Kidney (tissue), 14 donors: ENCODE results near the gene ATP10B. TPM values are rescaled to one million over a fixed set of nuclear protein-coding genes. Genes with fewer than 3 reads are reported as not detected.

Experiments used
- DNase-seq, 5 donors: peaks; one replicate each; pipeline ENCODE4 v3.0.0-alpha.2; 2013 to 2020
- FAIRE-seq: peaks from 2 replicates; lab custom pipeline; 2012; peaks lifted over from hg19 to GRCh38; lab: Jason Lieb, UNC
- H3K27ac ChIP-seq, 2 donors: one replicate each; pipeline ENCODE4 v1.7.0; 2013; ENCODE audit warnings: low read depth in 2 of 2, low read length in 2 of 2, inconsistent platforms in 1 of 2
- H3K27me3 ChIP-seq: one replicate; pipeline ENCODE4 v1.7.1; 2013; ENCODE audit warnings: low read length, inconsistent platforms; ENCODE audit not compliant: control insufficient read depth, insufficient read depth
- H3K36me3 ChIP-seq, 3 donors: one replicate each; pipeline versions ENCODE4 v1.7.0 to v1.7.1; 2013; ENCODE audit warnings: low read length in 3 of 3, control low read depth in 1 of 3, inconsistent platforms in 1 of 3; ENCODE audit not compliant: insufficient read depth in 3 of 3, control insufficient read depth in 2 of 3
- H3K4me1 ChIP-seq, 3 donors: one replicate each; pipeline versions ENCODE4 v1.7.0 to v1.7.1; 2013; ENCODE audit warnings: low read length in 3 of 3, inconsistent platforms in 1 of 3, low read depth in 1 of 3; ENCODE audit not compliant: control insufficient read depth in 2 of 3, insufficient read depth in 2 of 3
- H3K4me3 ChIP-seq, 3 donors: one replicate each; pipeline versions ENCODE4 v1.7.0 to v1.8.1; 2013; ENCODE audit warnings: low read length in 3 of 3, control low read depth in 1 of 3, inconsistent platforms in 1 of 3
- H3K9ac ChIP-seq, 3 donors: one replicate each; pipeline versions ENCODE4 v1.7.0 to v1.7.1; 2013; ENCODE audit warnings: low read length in 3 of 3, control low read depth in 1 of 3, inconsistent platforms in 1 of 3
- H3K9me3 ChIP-seq, 3 donors: one replicate each; pipeline versions ENCODE4 v1.7.0 to v1.7.1; 2013; ENCODE audit warnings: low read length in 3 of 3, control low read depth in 1 of 3, inconsistent platforms in 1 of 3; ENCODE audit not compliant: control insufficient read depth in 2 of 3, insufficient read depth in 1 of 3
- CTCF ChIP-seq: IDR thresholded peaks from 3 replicates; pipeline ENCODE4 v1.5.1; 2012; ENCODE audit warnings: mild to moderate bottlenecking, moderate library complexity, borderline replicate concordance; ENCODE audit not compliant: insufficient read depth; ENCODE audit errors: extremely low read depth
- intact Hi-C: fragments of 100-400 bp; cut with DNase I; formaldehyde crosslinking; loops from one replicate; pipeline ENCODE4 v1.11.1; 2022
- polyA plus RNA-seq: library from polyadenylated mRNA; stranded (reverse); fragments of 350-450 nt; fragmentation: Illumina TruSeq; extraction: RNeasy Lipid Tissue Mini Kit (QIAGEN cat#74804); gene quantifications from one replicate; pipeline ENCODE4 v1.2.3, GENCODE V29; 2014; ENCODE audit warnings: low read depth, low replicate concordance; ENCODE audit not compliant: insufficient read depth
- total RNA-seq: library from RNA; stranded (reverse); fragmentation: NEBNext Ultra II Directional; extraction: Animal tissue kit (Norgen Biotek cat#: 25700); gene quantifications from one replicate; pipeline ENCODE4 v1.2.1, GENCODE V29; 2021
- donor health status: control.
- donor health status: control.
- donor health status: control.
- donor health status: control.
- donor health status: control.
- donor health status: DM: yes; HTN: yes; CAD: no.
- donor health status: Normal renal cell carcinoma (clear cell type).

ATP10B gene
- total and polyA plus RNA-seq, 2 donors from 2014 or later = 1.4 TPM; not detected in 1

DNA sequence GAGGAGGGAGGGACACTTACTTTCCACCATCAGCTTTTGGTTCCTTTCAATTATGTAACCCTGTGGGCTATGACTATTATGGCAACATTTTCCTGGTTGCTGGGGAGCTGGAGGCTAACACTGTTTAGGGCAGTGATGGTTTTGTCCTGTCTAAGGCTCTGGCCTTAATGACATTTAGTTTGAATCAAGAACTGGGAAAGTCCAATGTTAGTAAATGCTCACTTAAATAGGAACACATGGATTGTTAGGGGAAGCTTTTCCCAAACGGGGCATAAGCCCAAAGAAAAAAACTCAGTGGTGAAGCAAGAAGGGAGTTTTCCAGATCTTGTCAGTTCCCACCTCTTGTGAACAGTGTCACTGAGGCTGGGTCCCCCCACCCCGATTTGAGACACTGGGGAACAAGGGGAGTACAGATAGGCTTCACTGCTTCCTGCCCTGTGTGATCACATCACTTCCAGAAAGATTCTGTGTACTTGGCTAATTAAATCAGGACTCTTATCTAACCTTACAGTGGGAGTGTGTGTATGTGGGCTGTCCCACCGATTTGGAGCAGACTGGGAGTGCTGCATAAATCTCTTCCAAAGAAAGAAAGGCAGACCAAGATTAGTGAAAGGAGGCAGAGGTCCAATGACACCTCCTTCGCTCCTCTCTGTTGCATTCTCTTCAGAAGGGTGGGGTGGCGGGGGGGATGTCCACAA, 223.9 kb downstream of the ATP10B start:
- no peak overlapping the region for H3K27ac ChIP-seq
- intact Hi-C loops = no loop called here
- FAIRE-seq = no peak
- no peaks in the 10 kb centered on the region for H3K36me3 ChIP-seq
- TF ChIP-seq CTCF = no peak
- DNase-seq = peak in 4 of 5 donors; percentile 45 to 69 (median 56)
- H3K9ac ChIP-seq = no peak overlapping the region
- H3K4me1 ChIP-seq = no peaks in the 10 kb centered on the region
- H3K27me3 ChIP-seq = no peaks in the 10 kb centered on the region
- H3K4me3 ChIP-seq = no peak overlapping the region
- H3K9me3 ChIP-seq = no peaks in the 10 kb centered on the region

- intact Hi-C loops = no loop called here
- no peak overlapping the region for H3K4me3 ChIP-seq
- DNase-seq (no peak), FAIRE-seq (no peak)
- no peak for TF ChIP-seq CTCF
- no peaks in the 10 kb centered on the region for H3K9me3 ChIP-seq
- H3K4me1 ChIP-seq = no peaks in the 10 kb centered on the region
- no peaks in the 10 kb centered on the region for H3K27me3 ChIP-seq
- no peak overlapping the region for H3K27ac ChIP-seq
- no peaks in the 10 kb centered on the region for H3K36me3 ChIP-seq
- H3K9ac ChIP-seq = no peak overlapping the region
Measured at GRCh38 chr5:160626322-160626721, 225.7 kb downstream of the ATP10B start.

- no peak overlapping the region for H3K9ac ChIP-seq
- H3K9me3 ChIP-seq = no peaks in the 10 kb centered on the region
- no peak for TF ChIP-seq CTCF
- no peaks in the 10 kb centered on the region for H3K4me1 ChIP-seq
- no peaks in the 10 kb centered on the region for H3K27me3 ChIP-seq
- DNase-seq = no peak
- intact Hi-C loops = no loop called here
- H3K27ac ChIP-seq = no peak overlapping the region
- FAIRE-seq = no peak
- no peak overlapping the region for H3K4me3 ChIP-seq
- no peaks in the 10 kb centered on the region for H3K36me3 ChIP-seq
Measured at GRCh38 chr5:160621526-160621925, 230.5 kb downstream of the ATP10B start.

DNA sequence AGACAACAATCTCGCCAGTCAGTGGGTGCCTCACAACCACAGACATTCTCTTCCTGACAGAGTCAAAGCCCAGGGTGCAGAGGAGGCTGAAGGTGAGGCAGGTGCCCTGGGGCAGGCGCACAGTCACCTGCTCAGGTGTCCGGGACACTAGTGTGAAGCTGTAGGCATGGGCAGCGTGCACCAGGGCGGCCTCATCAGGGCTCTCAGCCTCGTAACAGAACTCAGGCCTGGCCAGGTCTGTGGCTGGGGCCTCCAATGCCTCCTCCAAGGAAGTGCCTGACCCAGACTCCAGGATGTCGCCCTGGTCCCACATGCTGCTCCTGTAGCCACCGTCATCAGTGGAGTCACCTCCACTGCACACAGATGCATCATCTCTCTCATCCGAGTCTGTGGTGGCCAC, 231.6 kb downstream of the ATP10B start:
- FAIRE-seq (no peak), DNase-seq (no peak)
- intact Hi-C loops = no loop called here
- Histone ChIP-seq H3K4me1 (no peaks in the 10 kb centered on the region), H3K27ac (no peak overlapping the region), H3K36me3 (no peaks in the 10 kb centered on the region), H3K27me3 (no peaks in the 10 kb centered on the region), H3K9ac (no peak overlapping the region), H3K9me3 (no peaks in the 10 kb centered on the region), H3K4me3 (no peak overlapping the region)
- no peak for TF ChIP-seq CTCF
